GM12878 (cell line): Measurements from ENCODE around the gene ZBTB3. TPM values are rescaled to one million over a fixed set of nuclear protein-coding genes. Genes with fewer than 3 reads are reported as not detected.
A peak's percentile ranks its signal among the peaks of the same experiment; 100 is the strongest.

Experiments used
- ATAC-seq: fragments of 200-7000 bp; cut with Tn5 transposase; 3 replicates; pipeline ENCODE4 v1.9.1; 2020; ENCODE audit warnings: mild to moderate bottlenecking, moderate library complexity
- BruUV-seq: library from RNA; stranded (reverse); fragments of 400-500 nt; replicated peaks from 2 replicates; lab custom pipeline; 2021; lab: Mats Ljungman, UMichigan
- CTCF ChIA-PET: fragments of 300-600 bp; sonication (Branson Sonifier 250); formaldehyde crosslinking; extraction: SDS; loops from one replicate; lab custom pipeline; 2021; ENCODE audit warnings: inconsistent platforms; lab: Yijun Ruan, JAX
- POLR2A ChIA-PET: fragments of 350-600 bp; formaldehyde crosslinking; extraction: SDS; loops from one replicate; lab custom pipeline; 2021; ENCODE audit warnings: inconsistent platforms; lab: Charles Lee
- RAD21 ChIA-PET: fragments of 300-600 bp; sonication (Branson Sonifier 250); formaldehyde crosslinking; loops from one replicate; lab custom pipeline; 2023; ENCODE audit warnings: antibody characterized with exemption; ENCODE audit not compliant: unreplicated experiment; lab: Charles Lee
- SMC1A ChIA-PET: fragments of 300-600 bp; sonication (Branson Sonifier 250); formaldehyde crosslinking; loops from one replicate; lab custom pipeline; 2023; ENCODE audit not compliant: unreplicated experiment, uncharacterized antibody; lab: Charles Lee
- DNase-seq: peaks from one replicate; pipeline ENCODE4 v3.0.0-alpha.2; 2011; ENCODE audit warnings: low read depth, low spot score
- FAIRE-seq: peaks from 3 replicates; lab custom pipeline; 2011; peaks lifted over from hg19 to GRCh38; lab: Jason Lieb, UNC
- H2AFZ ChIP-seq: 2 replicates; pipeline ENCODE4 v1.6.0; 2011; ENCODE audit warnings: low read depth, low read length, control low read depth; ENCODE audit not compliant: control insufficient read depth
- H3K27ac ChIP-seq: 2 replicates; pipeline ENCODE4 v1.5.1; 2011; ENCODE audit warnings: control low read depth; ENCODE audit not compliant: control insufficient read depth, insufficient read depth
- H3K27me3 ChIP-seq, 2 experiments: replicated peaks in 1 of 2; 2 replicates each; pipeline versions ENCODE4 v1.6.0 to v1.6.1; 2011; ENCODE audit warnings: low read length in 1 of 2; ENCODE audit not compliant: control insufficient read depth in 2 of 2, insufficient read depth in 2 of 2
- H3K36me3 ChIP-seq, 2 experiments: 2 replicates each; pipeline ENCODE4 v1.5.1; 2011; ENCODE audit warnings: low read length in 1 of 2; ENCODE audit not compliant: control insufficient read depth in 2 of 2, insufficient read depth in 2 of 2
- H3K4me1 ChIP-seq: 2 replicates; pipeline ENCODE4 v1.6.1; 2011; ENCODE audit warnings: mild to moderate bottlenecking, low read length, moderate library complexity, mixed read lengths; ENCODE audit not compliant: control insufficient read depth, insufficient read depth
- H3K4me2 ChIP-seq: 2 replicates; pipeline ENCODE4 v1.6.0; 2011; ENCODE audit warnings: control low read depth; ENCODE audit not compliant: control insufficient read depth, insufficient read depth
- H3K4me3 ChIP-seq: fragments of 200-600 bp; sonication (generic); 2 replicates; pipeline ENCODE4 v1.5.1; 2016
- H3K79me2 ChIP-seq: 2 replicates; pipeline ENCODE4 v1.6.0; 2011; ENCODE audit warnings: low read length; ENCODE audit not compliant: control insufficient read depth, insufficient read depth
- H3K9ac ChIP-seq: 2 replicates; pipeline ENCODE4 v1.8.0; 2011; ENCODE audit warnings: low read length, control low read depth, mixed read lengths; ENCODE audit not compliant: control insufficient read depth, insufficient read depth
- H3K9me3 ChIP-seq: replicated peaks from 3 replicates; pipeline ENCODE4 v1.5.1; 2011; ENCODE audit warnings: mild to moderate bottlenecking, low read length; ENCODE audit not compliant: control insufficient read depth, insufficient read depth
- H4K20me1 ChIP-seq: 2 replicates; pipeline ENCODE4 v1.6.0; 2011; ENCODE audit not compliant: control insufficient read depth, insufficient read depth
- ASH2L ChIP-seq: fragments of 300-600, 200-600 bp; sonication (generic); IDR thresholded peaks from 2 replicates; pipeline ENCODE4 v1.6.1; 2017; ENCODE audit warnings: low read depth, mild to moderate bottlenecking, borderline replicate concordance
- IKZF1 ChIP-seq: fragments of 450-650 bp; conservative IDR thresholded peaks from 2 replicates; pipeline ENCODE4 v1.6.1; 2017; ENCODE audit warnings: antibody characterized with exemption, mild to moderate bottlenecking
- KDM1A ChIP-seq: fragments of 200-600 bp; sonication (generic); IDR thresholded peaks from 2 replicates; pipeline ENCODE4 v1.6.1; 2016; ENCODE audit warnings: borderline replicate concordance
- POLR2AphosphoS5 ChIP-seq: IDR thresholded peaks from 2 replicates; pipeline ENCODE4 v1.6.1; 2011; ENCODE audit warnings: mild to moderate bottlenecking, low read length, inconsistent platforms
- RELA ChIP-seq: fragments of 450-650 bp; IDR thresholded peaks from 2 replicates; pipeline ENCODE4 v1.8.0; 2014; ENCODE audit warnings: borderline replicate concordance; ENCODE audit not compliant: partially characterized antibody
- SIN3A ChIP-seq: IDR thresholded peaks from 2 replicates; pipeline ENCODE4 v1.6.1; 2012; ENCODE audit warnings: low read depth, low read length, improper control_type of control experiment
- SMARCA5 ChIP-seq: fragments of 450-650 bp; IDR thresholded peaks from 2 replicates; pipeline ENCODE4 v1.6.1; 2017; ENCODE audit warnings: mild to moderate bottlenecking
- YY1 ChIP-seq: IDR thresholded peaks from 2 replicates; pipeline ENCODE4 v1.6.1; 2011; ENCODE audit warnings: low read depth, mild to moderate bottlenecking, low read length
- WGBS: methylation state at CpG from one replicate; pipeline ENCODE4 v1.1.6; 2016; ENCODE audit warnings: low lambda C conversion rate; ENCODE audit not compliant: insufficient replicate concordance, insufficient coverage; ENCODE audit errors: missing lambda C conversion rate; 5-methylcytosine and 5-hydroxymethylcytosine counted together
- in situ Hi-C: fragments of 300-500 bp; cut with MboI; formaldehyde crosslinking; loops from 9 replicates; pipeline ENCODE4 v1.14.3; 2018; ENCODE audit warnings: mixed read lengths
- intact Hi-C: fragments of 100-400 bp; cut with micrococcal nuclease; formaldehyde crosslinking; loops from one replicate; pipeline ENCODE4 v1.14.2; 2022; ENCODE audit not compliant: unreplicated experiment
- polyA plus RNA-seq, 11 experiments: library from polyadenylated mRNA; depleted of rRNA in 4 of 11; unstranded in 6 of 11; stranded (reverse) in 5 of 11; fragments of >200 nt; fragmentation: Nextera tagmentation in 4 of 11; fragmentation: Illumina TruSeq in 1 of 11; extraction: Ambion mirVana in 4 of 11; extraction: Trizol in 1 of 11; gene quantifications; 1 replicate in 1 of 11; 2 replicates in 10 of 11; pipeline versions ENCODE4 v1.2.1 to v1.2.3, GENCODE V29; 2011 to 2016; ENCODE audit warnings: inconsistent platforms in 2 of 11, missing spikeins in 2 of 11, low read depth in 1 of 11
- total RNA-seq, 4 experiments: library from RNA; depleted of rRNA in 3 of 4; stranded (reverse); fragments of >200 nt in 3 of 4; fragmentation: Illumina TruSeq in 1 of 4; extraction: Trizol in 1 of 4; gene quantifications; 2 replicates each; pipeline versions ENCODE4 v1.2.1 to v1.2.3, GENCODE V29; 2013 to 2021
- TF ChIP-seq, protein P1 (sequence below): fragments of 450-650 bp; IDR thresholded peaks from 2 replicates; pipeline ENCODE4 v1.6.1; 2018; ENCODE audit warnings: borderline replicate concordance, mild to moderate bottlenecking; ENCODE audit not compliant: partially characterized antibody
- TF ChIP-seq, protein P2 (sequence below): IDR thresholded peaks from 2 replicates; pipeline ENCODE4 v1.6.1; 2012; ENCODE audit warnings: low read depth, low read length, improper control_type of control experiment
- TF ChIP-seq, protein P3 (sequence below): fragments of 450-650 bp; IDR thresholded peaks from 2 replicates; pipeline ENCODE4 v1.6.1; 2016; ENCODE audit warnings: mild to moderate bottlenecking, moderate library complexity, borderline replicate concordance

Gene ZBTB3
- total and polyA plus RNA-seq, 10 of the 15 experiments (the other 5 are each of a cell fraction or from before 2014, with no cell fraction given), result 1.4 to 7.7 (median 4.8) TPM

DNA sequence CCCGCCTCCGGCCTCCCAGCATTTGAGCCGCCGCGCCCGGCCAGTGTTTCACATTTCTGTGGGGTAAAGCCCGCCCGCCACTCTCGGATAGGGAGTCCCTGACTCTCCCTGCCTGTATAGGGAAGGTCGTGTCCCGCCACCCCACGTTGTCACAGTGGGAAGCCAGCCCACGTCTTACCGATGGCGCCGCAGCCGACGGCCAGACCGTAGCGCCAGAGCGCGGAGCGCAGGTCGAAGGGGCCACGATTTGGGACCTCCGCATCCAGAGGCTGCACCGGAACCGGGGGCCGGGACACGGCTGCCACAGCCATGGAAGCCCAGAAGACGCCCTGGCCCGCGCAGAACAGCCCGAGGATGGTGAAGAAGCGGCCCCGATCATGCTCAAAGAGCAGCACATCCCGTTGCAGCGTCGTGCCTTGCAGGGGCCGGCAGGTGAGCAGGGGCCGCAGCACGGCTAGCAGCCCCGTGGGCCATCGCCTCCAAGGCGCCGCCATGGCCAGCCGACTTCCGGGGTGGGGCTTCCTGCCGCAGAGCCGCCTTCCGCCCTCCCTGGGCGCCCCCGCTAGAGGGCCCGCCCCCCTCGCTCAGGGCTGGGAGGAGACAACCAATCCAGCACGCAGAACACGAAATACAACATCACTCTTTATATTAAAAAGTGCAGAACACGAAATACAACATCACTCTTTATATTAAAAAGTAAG is 37.7 kb upstream of the ZBTB3 start, which contains the start of gene TMEM223:
Gene TMEM223, minus strand, starts transcription at position 506 of the 701 bp plus-strand sequence. Its CDS starts 12 bp downstream, at position 494.
- Histone ChIP-seq H3K79me2 (peaks cover 37% of the 10 kb centered on the region), H3K4me3 (peak within 1 kb of the TSS; percentile 84), H3K9me3 (no peaks in the 10 kb centered on the region), H4K20me1 (no peaks in the 10 kb centered on the region), H3K36me3 (peaks cover 14 to 27% of the 10 kb centered on the region in 2 experiments), H3K27me3 (no peaks in the 10 kb centered on the region), H3K4me2 (peak within 1 kb of the TSS; percentile 88), H3K9ac (peak within 1 kb of the TSS; percentile 76), H3K27ac (peak within 1 kb of the TSS; percentile 63), H2AFZ (peak within 1 kb of the TSS; percentile 71; the same call in 1 of the 2 replicates), H3K4me1 (peaks cover 11% of the 10 kb centered on the region)
- peak; percentile 27 for FAIRE-seq
- DNase-seq, result no peak
- no TSS peak for BruUV-seq
- ChIA-PET RAD21 (interaction anchor here (0.6 to 1.3 kb wide), 4 partner anchors 17 to 169 kb away, joined by 3 read pairs; partner anchors contain the start of gene STX5), POLR2A (interaction anchor here (0.6 to 6.0 kb wide), 10 partner anchors 12 to 230 kb away, joined by 3 to 44 read pairs (median 4); partner anchors contain the start of genes NXF1, POLR2G, STX5 and TEX54), SMC1A (interaction anchor here (0.8 to 1.0 kb wide), 2 partner anchors 40 to 66 kb away, joined by 3 to 4 read pairs; no protein-coding TSS in a partner anchor), CTCF (interaction anchor here (0.9 to 6.6 kb wide), 7 partner anchors 8 to 90 kb away, joined by 3 to 68 read pairs (median 4); partner anchors contain the start of gene SLC3A2)
- ATAC-seq, result peak; percentile 90
- intact Hi-C loops (no loop called here), in situ Hi-C loops (no loop called here)
- under 1% methylated on average over 52 of the region's 58 CpGs for WGBS
- TF ChIP-seq SMARCA5 (peak; percentile 46; the same call in 1 of the 2 replicates), KDM1A (no peak), YY1 (peak; percentile 97), SIN3A (peak; percentile 58; the same call in 1 of the 2 replicates), IKZF1 (peak; percentile 42), RELA (peak; percentile 13), ASH2L (peak; percentile 37; the same call in 1 of the 2 replicates), POLR2AphosphoS5 (peak; percentile 95)
- TF ChIP-seq, protein P1, sequence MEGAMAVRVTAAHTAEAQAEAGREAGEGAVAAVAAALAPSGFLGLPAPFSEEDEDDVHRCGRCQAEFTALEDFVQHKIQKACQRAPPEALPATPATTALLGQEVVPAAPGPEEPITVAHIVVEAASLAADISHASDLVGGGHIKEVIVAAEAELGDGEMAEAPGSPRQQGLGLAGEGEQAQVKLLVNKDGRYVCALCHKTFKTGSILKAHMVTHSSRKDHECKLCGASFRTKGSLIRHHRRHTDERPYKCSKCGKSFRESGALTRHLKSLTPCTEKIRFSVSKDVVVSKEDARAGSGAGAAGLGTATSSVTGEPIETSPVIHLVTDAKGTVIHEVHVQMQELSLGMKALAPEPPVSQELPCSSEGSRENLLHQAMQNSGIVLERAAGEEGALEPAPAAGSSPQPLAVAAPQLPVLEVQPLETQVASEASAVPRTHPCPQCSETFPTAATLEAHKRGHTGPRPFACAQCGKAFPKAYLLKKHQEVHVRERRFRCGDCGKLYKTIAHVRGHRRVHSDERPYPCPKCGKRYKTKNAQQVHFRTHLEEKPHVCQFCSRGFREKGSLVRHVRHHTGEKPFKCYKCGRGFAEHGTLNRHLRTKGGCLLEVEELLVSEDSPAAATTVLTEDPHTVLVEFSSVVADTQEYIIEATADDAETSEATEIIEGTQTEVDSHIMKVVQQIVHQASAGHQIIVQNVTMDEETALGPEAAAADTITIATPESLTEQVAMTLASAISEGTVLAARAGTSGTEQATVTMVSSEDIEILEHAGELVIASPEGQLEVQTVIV, result peak; percentile 52
- TF ChIP-seq, protein P2, sequence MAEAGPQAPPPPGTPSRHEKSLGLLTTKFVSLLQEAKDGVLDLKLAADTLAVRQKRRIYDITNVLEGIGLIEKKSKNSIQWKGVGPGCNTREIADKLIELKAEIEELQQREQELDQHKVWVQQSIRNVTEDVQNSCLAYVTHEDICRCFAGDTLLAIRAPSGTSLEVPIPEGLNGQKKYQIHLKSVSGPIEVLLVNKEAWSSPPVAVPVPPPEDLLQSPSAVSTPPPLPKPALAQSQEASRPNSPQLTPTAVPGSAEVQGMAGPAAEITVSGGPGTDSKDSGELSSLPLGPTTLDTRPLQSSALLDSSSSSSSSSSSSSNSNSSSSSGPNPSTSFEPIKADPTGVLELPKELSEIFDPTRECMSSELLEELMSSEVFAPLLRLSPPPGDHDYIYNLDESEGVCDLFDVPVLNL, result no peak
- TF ChIP-seq, protein P3, sequence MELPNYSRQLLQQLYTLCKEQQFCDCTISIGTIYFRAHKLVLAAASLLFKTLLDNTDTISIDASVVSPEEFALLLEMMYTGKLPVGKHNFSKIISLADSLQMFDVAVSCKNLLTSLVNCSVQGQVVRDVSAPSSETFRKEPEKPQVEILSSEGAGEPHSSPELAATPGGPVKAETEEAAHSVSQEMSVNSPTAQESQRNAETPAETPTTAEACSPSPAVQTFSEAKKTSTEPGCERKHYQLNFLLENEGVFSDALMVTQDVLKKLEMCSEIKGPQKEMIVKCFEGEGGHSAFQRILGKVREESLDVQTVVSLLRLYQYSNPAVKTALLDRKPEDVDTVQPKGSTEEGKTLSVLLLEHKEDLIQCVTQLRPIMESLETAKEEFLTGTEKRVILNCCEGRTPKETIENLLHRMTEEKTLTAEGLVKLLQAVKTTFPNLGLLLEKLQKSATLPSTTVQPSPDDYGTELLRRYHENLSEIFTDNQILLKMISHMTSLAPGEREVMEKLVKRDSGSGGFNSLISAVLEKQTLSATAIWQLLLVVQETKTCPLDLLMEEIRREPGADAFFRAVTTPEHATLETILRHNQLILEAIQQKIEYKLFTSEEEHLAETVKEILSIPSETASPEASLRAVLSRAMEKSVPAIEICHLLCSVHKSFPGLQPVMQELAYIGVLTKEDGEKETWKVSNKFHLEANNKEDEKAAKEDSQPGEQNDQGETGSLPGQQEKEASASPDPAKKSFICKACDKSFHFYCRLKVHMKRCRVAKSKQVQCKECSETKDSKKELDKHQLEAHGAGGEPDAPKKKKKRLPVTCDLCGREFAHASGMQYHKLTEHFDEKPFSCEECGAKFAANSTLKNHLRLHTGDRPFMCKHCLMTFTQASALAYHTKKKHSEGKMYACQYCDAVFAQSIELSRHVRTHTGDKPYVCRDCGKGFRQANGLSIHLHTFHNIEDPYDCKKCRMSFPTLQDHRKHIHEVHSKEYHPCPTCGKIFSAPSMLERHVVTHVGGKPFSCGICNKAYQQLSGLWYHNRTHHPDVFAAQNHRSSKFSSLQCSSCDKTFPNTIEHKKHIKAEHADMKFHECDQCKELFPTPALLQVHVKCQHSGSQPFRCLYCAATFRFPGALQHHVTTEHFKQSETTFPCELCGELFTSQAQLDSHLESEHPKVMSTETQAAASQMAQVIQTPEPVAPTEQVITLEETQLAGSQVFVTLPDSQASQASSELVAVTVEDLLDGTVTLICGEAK, result peak; percentile 80
